IPS-15b (cell line): ENCODE measurements around the gene ADAMTS8.

Experiments
- H3K27me3 ChIP-seq: one replicate; pipeline ENCODE4 v1.6.1; 2013; ENCODE audit warnings: low read length; ENCODE audit not compliant: control insufficient read depth, insufficient read depth
- H3K36me3 ChIP-seq: one replicate; pipeline ENCODE4 v1.6.1; 2013; ENCODE audit warnings: low read length; ENCODE audit not compliant: control insufficient read depth, insufficient read depth
- H3K4me1 ChIP-seq: one replicate; pipeline ENCODE4 v1.6.1; 2013; ENCODE audit warnings: mild to moderate bottlenecking, low read length; ENCODE audit not compliant: control insufficient read depth, insufficient read depth
- H3K4me3 ChIP-seq: one replicate; pipeline ENCODE4 v1.5.1; 2013; ENCODE audit warnings: low read depth, low read length
- H3K9ac ChIP-seq: one replicate; pipeline ENCODE4 v1.6.1; 2013; ENCODE audit warnings: low read depth, mild to moderate bottlenecking, low read length
- H3K9me3 ChIP-seq: one replicate; pipeline ENCODE4 v1.6.1; 2013; ENCODE audit warnings: mild to moderate bottlenecking, low read length; ENCODE audit not compliant: control insufficient read depth, insufficient read depth

The ADAMTS8 gene, protein sequence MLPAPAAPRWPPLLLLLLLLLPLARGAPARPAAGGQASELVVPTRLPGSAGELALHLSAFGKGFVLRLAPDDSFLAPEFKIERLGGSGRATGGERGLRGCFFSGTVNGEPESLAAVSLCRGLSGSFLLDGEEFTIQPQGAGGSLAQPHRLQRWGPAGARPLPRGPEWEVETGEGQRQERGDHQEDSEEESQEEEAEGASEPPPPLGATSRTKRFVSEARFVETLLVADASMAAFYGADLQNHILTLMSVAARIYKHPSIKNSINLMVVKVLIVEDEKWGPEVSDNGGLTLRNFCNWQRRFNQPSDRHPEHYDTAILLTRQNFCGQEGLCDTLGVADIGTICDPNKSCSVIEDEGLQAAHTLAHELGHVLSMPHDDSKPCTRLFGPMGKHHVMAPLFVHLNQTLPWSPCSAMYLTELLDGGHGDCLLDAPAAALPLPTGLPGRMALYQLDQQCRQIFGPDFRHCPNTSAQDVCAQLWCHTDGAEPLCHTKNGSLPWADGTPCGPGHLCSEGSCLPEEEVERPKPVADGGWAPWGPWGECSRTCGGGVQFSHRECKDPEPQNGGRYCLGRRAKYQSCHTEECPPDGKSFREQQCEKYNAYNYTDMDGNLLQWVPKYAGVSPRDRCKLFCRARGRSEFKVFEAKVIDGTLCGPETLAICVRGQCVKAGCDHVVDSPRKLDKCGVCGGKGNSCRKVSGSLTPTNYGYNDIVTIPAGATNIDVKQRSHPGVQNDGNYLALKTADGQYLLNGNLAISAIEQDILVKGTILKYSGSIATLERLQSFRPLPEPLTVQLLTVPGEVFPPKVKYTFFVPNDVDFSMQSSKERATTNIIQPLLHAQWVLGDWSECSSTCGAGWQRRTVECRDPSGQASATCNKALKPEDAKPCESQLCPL

DNA sequence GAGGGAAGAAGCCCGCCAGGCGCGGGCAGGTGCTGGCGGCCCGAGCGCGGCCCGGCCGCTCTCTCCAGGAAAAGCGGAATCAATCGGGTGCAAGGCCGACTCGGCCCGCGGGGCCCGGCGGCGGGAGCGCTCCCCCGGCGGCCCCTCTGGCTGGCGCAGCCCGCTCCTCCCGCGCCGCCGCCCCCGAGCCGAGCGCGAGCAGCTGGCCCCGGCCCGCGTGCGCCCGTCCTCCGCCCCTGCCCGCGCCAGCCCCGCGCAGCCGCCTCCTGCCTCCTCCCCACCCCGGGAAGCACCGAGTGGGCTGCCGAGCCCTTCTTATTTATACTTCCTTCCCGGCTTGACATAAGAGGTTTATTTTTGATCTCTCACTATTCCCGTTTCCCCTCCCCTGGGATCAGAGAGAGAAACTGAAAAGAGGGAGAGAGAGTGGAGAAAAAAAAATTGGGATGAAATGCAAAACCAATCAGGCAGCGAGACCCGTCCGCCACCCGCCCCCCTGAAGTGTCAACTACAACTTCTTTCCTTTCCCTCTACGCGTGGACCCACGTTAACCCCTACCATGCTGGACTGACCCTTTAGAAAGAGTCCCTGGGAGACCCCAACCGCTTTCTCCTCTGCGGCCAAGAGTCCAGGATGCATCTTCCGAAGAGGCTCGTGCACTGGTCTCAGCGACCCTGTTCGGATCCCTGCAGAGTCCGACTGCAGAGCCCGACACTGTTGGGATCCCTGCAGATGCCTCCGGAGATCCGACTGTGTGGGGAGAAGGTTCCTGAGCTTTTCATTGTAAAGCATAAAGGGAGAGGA, at the start of gene ADAMTS8:
TSS of gene ADAMTS8 (minus strand) at position 294 of the 804 bp plus-strand sequence. CDS start 323 bp downstream, outside the sequence.
- Histone ChIP-seq H3K27me3 (peaks cover 46% of the 10 kb centered on the region), H3K9ac (no peak within 1 kb of the TSS), H3K9me3 (no peaks in the 10 kb centered on the region)

DNA sequence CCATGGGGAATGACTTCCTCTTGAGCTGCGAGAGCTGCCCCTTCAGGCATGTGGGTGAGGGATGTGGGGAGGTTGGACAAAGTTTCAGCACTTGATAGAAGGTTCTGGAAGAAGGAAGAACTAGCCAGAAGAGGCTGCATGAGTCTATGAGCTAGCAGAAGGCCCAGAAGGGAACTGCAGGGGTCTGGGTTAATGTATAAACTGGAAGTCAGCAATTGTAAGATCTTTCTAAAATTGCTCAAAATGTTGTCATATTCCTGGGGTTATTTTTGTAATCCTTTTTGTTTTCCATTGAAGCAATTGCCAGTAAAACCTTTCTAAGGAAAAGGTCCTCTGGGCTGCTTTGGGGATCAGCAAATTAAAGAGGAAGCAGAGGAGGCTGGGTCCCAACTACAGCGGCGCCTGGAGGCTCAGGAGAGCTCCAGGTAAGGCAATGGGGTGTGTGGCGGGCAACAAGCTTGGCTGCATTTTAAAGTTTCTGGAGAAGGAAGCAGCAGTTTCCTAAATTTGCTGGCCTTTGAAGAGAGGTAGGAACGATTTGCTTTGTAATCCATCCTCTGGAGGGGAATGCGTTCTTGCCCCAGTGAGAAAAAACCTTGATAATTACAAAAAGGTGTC, 49.3 kb upstream of the ADAMTS8 start:
- H3K36me3 ChIP-seq, result no peaks in the 10 kb centered on the region
- no peaks in the 10 kb centered on the region for H3K4me1 ChIP-seq
- H3K9ac ChIP-seq, result no peak overlapping the region
- H3K27me3 ChIP-seq, result no peaks in the 10 kb centered on the region
- no peaks in the 10 kb centered on the region for H3K9me3 ChIP-seq
- H3K4me3 ChIP-seq, result no peak overlapping the region

More for the DNA sequence above, at the start of gene ADAMTS8:
- H3K4me1 ChIP-seq, result no peaks in the 10 kb centered on the region
- H3K36me3 ChIP-seq, result no peaks in the 10 kb centered on the region
- peak within 1 kb of the TSS; percentile 50 for H3K4me3 ChIP-seq

DNA sequence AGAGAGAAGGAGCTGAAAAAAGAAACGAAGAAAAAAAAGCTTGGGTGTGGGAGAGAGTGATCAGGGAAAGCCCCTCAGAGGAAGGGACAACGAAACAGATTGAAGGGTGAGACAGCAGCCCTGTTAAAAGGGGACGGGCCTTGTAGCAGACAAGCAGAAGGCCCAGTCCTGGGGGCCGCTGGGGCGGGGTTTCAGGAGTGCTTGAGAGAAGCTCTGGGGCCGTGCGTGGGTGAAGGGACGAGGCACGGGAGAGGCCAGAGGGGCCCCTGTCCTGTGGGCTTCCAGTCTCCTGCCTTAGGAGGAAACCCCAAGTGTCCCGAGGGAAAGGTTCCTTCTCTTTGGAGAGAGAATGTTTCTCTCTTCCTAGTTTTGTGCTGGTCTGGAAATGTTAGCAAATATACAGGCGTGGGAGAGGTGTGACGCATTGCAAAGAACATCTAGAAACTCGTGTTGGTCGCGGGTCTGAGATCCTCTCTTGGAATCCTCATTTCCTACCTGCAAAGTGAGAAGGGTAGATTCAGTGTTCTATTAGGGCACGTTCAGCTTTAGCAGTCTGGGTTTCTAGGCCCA, 48.6 kb upstream of the ADAMTS8 start:
- no peaks in the 10 kb centered on the region for H3K36me3 ChIP-seq
- H3K9me3 ChIP-seq, result no peaks in the 10 kb centered on the region
- H3K9ac ChIP-seq, result no peak overlapping the region
- H3K27me3 ChIP-seq, result no peaks in the 10 kb centered on the region
- no peak overlapping the region for H3K4me3 ChIP-seq
- H3K4me1 ChIP-seq, result no peaks in the 10 kb centered on the region

DNA sequence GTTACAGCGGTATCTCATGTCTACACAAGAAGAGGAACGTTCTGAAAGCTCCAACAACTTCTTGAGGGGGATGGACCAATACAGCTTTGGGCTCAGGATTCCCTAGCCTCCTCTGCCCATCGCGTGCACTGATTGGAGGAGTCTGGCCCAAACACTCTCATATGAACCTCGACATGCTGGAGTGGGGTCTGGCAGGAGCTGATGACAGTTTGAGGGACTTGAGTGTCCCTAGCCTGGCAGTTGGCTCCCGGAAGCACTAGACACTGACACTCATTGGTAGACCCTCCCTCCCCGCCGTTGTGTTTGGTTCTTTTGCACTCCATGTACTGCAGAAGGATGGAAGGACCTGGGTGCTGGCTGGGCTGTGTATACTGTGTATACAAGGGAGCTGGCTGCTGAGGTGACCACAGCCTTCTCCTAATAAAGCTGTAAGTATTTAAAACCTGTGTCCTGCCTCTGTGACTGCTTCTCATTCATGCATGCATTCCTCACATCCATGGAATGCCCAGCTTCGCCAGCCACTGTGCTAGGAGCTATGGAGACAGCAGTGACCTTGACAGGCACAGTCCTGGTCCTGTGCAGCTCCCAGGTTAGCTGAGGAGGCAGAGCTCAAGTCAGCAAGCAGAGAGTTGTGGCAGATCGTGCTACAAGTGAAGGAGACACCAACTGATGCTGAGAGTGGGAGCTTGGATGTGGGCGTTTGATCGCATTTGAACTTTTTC, 48.0 kb upstream of the ADAMTS8 start:
- no peak overlapping the region for H3K9ac ChIP-seq
- no peaks in the 10 kb centered on the region for H3K4me1 ChIP-seq
- H3K27me3 ChIP-seq, result no peaks in the 10 kb centered on the region

DNA sequence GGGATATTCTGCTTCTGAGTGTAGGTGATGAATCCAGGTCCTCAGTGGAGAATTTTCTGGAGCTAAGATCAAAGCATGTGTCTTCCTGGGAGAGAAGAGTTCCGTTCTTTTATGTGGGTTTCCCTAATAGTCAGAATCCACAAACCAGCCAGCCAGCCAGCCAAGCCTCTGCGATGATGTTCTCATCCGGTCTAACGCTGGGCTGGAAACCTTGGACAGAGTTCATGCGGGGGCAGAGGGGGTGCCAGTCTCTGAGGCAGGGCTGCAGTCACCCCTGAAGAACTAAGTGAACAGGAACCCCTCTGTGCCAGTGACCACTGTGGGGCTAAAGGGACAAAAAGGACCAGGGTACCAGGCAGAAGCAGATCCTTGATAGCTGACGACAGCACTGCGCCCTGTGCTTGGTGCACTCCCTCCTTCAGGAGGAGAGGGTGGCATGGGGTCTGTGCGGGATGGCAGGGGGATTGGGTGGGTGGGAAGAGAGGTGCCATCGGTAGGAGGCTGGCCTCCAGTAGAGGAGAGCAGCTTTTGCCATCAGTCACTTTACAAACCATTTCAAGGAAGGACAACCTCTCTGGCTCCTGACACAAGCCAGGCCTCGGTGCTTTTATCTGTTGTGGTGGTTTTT, 47.1 kb upstream of the ADAMTS8 start:
- Histone ChIP-seq H3K4me3 (no peak overlapping the region), H3K9me3 (no peaks in the 10 kb centered on the region), H3K4me1 (no peaks in the 10 kb centered on the region), H3K27me3 (no peaks in the 10 kb centered on the region), H3K9ac (no peak overlapping the region), H3K36me3 (no peaks in the 10 kb centered on the region)

More for the DNA sequence above, 48.0 kb upstream of the ADAMTS8 start:
- Histone ChIP-seq H3K36me3 (no peaks in the 10 kb centered on the region), H3K9me3 (no peaks in the 10 kb centered on the region), H3K4me3 (no peak overlapping the region)

DNA sequence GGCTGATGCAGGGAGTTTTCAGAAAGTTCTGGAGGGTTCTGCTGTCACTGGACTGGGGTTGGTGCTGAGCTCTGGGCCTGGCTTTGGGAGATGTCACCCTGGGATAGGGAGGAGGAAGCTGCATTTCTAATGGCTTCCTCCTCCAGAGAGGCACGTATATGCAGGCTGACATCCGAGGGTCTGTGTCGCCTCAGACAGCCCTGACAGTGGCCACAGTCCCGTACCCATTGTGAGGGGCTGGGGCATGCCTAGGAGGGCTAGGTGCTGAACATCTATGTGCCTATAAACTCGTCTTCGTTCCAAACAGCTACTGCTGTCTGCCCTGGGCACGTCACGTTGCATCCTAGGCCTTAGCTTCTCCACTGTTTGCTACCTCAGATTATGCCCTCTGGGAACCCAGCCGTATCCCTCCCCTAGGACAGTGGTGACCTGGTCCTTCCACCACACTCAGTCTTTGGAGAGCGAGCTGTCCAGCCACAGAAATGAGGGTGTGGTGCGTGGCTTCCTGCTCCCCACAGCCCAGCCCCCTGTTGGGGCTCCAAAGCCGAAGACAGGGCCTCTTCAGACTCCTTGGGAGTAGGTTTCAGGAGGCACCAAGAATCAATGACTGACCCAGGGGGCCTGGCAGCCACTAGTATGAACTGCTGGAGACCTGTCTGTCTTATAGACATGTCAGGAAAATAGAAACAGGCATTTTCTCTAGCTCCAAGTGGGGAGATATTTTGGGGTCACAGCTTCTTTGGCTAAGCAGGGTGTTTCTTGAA, 46.4 kb upstream of the ADAMTS8 start:
- Histone ChIP-seq H3K36me3 (no peaks in the 10 kb centered on the region), H3K27me3 (no peaks in the 10 kb centered on the region), H3K4me3 (no peak overlapping the region), H3K9ac (no peak overlapping the region), H3K4me1 (no peaks in the 10 kb centered on the region), H3K9me3 (no peaks in the 10 kb centered on the region)

DNA sequence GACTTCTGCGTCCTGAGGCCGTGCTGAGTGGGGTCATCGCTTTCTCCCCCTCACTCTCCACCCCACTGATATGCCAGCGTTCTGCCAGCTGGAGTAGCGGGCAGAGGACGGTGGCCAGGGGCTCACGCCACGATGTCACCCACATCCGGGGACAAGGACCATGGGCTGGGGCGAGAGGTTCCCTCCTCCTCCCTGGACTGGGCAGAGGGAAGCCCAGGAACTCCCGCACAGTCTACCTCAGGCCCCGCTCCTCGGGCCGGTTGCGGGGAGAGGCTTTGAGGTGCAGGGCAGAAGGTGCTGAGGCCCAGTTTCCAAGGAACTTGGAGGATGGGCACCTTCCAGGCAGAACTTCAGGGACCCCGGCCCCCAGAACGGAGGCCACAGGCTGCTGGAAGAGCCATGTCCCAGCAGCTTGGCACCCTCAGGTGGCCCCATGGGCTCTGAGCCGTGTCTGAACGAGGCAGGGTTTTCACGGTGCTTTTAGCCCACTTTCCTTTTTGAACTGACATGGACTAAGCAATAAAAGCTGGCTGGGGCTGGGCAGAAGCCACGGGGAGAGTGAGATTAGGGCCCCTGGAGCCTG, 45.5 kb upstream of the ADAMTS8 start:
- Histone ChIP-seq H3K4me3 (no peak overlapping the region), H3K27me3 (no peaks in the 10 kb centered on the region), H3K9ac (no peak overlapping the region), H3K4me1 (no peaks in the 10 kb centered on the region), H3K36me3 (no peaks in the 10 kb centered on the region), H3K9me3 (no peaks in the 10 kb centered on the region)

DNA sequence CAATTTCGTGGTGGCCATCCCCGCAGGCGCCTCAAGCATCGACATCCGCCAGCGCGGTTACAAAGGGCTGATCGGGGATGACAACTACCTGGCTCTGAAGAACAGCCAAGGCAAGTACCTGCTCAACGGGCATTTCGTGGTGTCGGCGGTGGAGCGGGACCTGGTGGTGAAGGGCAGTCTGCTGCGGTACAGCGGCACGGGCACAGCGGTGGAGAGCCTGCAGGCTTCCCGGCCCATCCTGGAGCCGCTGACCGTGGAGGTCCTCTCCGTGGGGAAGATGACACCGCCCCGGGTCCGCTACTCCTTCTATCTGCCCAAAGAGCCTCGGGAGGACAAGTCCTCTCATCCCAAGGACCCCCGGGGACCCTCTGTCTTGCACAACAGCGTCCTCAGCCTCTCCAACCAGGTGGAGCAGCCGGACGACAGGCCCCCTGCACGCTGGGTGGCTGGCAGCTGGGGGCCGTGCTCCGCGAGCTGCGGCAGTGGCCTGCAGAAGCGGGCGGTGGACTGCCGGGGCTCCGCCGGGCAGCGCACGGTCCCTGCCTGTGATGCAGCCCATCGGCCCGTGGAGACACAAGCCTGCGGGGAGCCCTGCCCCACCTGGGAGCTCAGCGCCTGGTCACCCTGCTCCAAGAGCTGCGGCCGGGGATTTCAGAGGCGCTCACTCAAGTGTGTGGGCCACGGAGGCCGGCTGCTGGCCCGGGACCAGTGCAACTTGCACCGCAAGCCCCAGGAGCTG, 44.8 kb upstream of the ADAMTS8 start:
- no peak overlapping the region for H3K4me3 ChIP-seq
- H3K9ac ChIP-seq, result no peak overlapping the region
- no peaks in the 10 kb centered on the region for H3K27me3 ChIP-seq
- no peaks in the 10 kb centered on the region for H3K36me3 ChIP-seq
- H3K4me1 ChIP-seq, result no peaks in the 10 kb centered on the region
- H3K9me3 ChIP-seq, result no peaks in the 10 kb centered on the region

DNA sequence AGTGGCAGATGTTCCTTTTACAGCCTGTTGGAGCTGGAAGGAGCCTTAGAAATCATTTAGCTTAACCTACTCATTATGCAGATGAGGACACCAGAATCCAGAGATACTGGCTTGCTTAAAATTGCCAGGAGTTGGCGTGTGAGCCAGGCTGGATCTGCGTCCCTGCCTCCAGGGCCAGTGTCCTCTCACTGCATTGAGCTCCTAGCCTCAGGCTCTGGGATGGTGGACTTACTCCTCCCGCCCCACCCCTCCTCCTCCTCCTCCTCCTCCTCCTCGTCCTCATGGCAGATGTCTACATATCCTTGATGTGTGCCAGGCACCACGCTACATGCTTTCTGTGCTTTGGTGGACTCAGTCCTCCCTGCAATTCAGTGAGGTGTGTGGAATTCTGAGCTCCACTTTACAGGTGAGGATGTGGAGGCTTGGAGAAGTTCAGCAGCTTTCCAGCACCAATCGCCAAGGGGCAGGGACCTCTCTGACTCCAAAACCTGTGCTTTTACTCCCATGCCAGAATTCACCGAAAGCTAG, 44.1 kb upstream of the ADAMTS8 start:
- H3K36me3 ChIP-seq, result no peaks in the 10 kb centered on the region
- H3K9ac ChIP-seq, result no peak overlapping the region
- H3K4me1 ChIP-seq, result no peaks in the 10 kb centered on the region
- no peaks in the 10 kb centered on the region for H3K9me3 ChIP-seq
- H3K27me3 ChIP-seq, result no peaks in the 10 kb centered on the region
- H3K4me3 ChIP-seq, result no peak overlapping the region
